Measurements from ENCODE around the gene CYB5R2.

- TF ChIP-seq CTCF (IDR thresholded peaks at IDR 0.05) (no peak), POLR2A (IDR thresholded peaks at IDR 0.05) (no peak)
Observed at GRCh38 chr11:7651140-7651551, 22.2 kb downstream of the CYB5R2 start.
